Measurements from ENCODE around the gene STING1.
"Not testable (repeated sequence)": the region's sequence is repeated elsewhere in the genome, so short reads cannot be mapped to it uniquely, and the experiment has no call there.

DNA sequence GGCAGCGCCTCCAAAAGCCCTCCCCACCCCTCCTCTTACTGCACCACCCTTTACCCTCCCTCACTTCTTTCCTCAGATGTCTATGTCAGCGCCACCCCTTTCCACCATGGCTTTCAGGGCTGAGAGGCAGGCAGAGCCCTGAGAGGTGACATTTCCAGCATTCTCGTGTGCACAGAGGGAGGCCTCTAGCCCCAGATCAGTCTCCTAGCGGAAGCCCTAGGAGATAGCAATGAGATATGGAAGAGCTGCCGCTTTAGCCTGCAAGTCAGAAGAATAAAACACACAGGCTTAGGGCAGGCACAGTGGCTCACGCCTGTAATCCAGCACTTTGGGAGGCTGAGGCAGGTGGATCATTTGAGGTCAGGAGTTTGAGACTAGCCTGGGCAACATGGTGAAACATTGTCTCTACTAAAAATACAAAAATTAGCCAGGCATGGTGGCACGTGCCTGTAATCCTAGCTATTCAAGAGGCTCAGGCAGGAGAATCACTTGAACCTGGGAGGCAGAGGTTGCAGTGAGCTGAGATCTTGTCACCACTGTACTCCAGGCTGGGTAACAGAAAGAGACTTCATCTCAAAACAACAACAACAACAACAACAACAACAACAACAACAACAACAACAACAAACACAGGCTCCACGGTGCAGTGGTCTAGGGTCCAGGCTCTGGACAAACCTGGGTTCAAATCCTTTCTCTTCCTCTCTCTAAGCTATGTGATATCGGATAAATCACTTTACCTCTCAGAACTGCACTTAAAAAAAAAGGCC is 3.7 kb downstream of the STING1 start:
- TF ChIP-seq EP300 (IDR thresholded peaks at IDR 0.05; ENCODE audit: borderline replicate concordance in 1 of 2, low read depth in 1 of 2, low read length in 1 of 2); YY1 (IDR thresholded peaks at IDR 0.05; ENCODE audit: low read depth); SMC3 (IDR thresholded peaks at IDR 0.05; ENCODE audit: low read depth, low read length); ELF1 (IDR thresholded peaks at IDR 0.05); RAD21 (IDR thresholded peaks at IDR 0.05; ENCODE audit: low read length): not testable (repeated sequence)
- TF ChIP-seq, protein P1, sequence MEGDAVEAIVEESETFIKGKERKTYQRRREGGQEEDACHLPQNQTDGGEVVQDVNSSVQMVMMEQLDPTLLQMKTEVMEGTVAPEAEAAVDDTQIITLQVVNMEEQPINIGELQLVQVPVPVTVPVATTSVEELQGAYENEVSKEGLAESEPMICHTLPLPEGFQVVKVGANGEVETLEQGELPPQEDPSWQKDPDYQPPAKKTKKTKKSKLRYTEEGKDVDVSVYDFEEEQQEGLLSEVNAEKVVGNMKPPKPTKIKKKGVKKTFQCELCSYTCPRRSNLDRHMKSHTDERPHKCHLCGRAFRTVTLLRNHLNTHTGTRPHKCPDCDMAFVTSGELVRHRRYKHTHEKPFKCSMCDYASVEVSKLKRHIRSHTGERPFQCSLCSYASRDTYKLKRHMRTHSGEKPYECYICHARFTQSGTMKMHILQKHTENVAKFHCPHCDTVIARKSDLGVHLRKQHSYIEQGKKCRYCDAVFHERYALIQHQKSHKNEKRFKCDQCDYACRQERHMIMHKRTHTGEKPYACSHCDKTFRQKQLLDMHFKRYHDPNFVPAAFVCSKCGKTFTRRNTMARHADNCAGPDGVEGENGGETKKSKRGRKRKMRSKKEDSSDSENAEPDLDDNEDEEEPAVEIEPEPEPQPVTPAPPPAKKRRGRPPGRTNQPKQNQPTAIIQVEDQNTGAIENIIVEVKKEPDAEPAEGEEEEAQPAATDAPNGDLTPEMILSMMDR (IDR thresholded peaks at IDR 0.05): not testable (repeated sequence)
